Heart right ventricle (tissue), 16 donors: ENCODE results near the gene SENP3. TPM values are rescaled to one million over a fixed set of nuclear protein-coding genes. Genes with fewer than 3 reads are reported as not detected.

ENCODE experiments used
- ATAC-seq, 8 donors: fragments of 200-7000 bp; cut with Tn5 transposase; one replicate each; pipeline ENCODE4 v1.9.1; 2020; ENCODE audit warnings: mild to moderate bottlenecking in 8 of 8, moderate library complexity in 8 of 8, moderate number of reproducible peaks in 1 of 8
- DNase-seq, 2 donors: peaks; one replicate each; pipeline ENCODE4 v3.0.0-alpha.2; 2020
- H3K27ac ChIP-seq, 10 donors: fragments of 200-600 bp; sonication (generic) in 2 of 10; one replicate each; pipeline versions ENCODE4 v1.5.0 to v1.8.0; 2020 to 2022; ENCODE audit warnings: mild to moderate bottlenecking in 3 of 10
- H3K27me3 ChIP-seq, 7 donors: fragments of 200-600 bp; one replicate each; pipeline ENCODE4 v1.8.0; 2021 to 2022; ENCODE audit warnings: mild to moderate bottlenecking in 2 of 7
- H3K36me3 ChIP-seq, 9 donors: fragments of 200-600 bp; sonication (generic) in 1 of 9; one replicate each; pipeline versions ENCODE4 v1.5.0 to v1.8.0; 2020 to 2022; ENCODE audit warnings: mild to moderate bottlenecking in 2 of 9
- H3K4me1 ChIP-seq, 9 donors: fragments of 200-600 bp; sonication (generic) in 1 of 9; one replicate each; pipeline versions ENCODE4 v1.5.0 to v1.8.0; 2020 to 2022; ENCODE audit warnings: mild to moderate bottlenecking in 4 of 9
- H3K4me3 ChIP-seq, 10 donors: fragments of 200-600 bp; sonication (generic) in 2 of 10; one replicate each; pipeline versions ENCODE4 v1.5.0 to v1.8.0; 2020 to 2022; ENCODE audit warnings: mild to moderate bottlenecking in 7 of 10, moderate library complexity in 2 of 10
- H3K9me3 ChIP-seq, 11 donors: fragments of 200-600 bp in 10 of 11; sonication (generic) in 2 of 11; one replicate each; pipeline versions ENCODE4 v1.5.0 to v1.8.0; 2013 to 2022; ENCODE audit warnings: mild to moderate bottlenecking in 2 of 11, control low read depth in 1 of 11, moderate library complexity in 1 of 11
- CTCF ChIP-seq, 9 donors: fragments of 200-600 bp; sonication (generic) in 2 of 9; IDR thresholded peaks; one replicate each; pipeline versions ENCODE4 v1.5.0 to v1.8.0; 2021 to 2022; ENCODE audit warnings: antibody characterized with exemption in 9 of 9, mild to moderate bottlenecking in 5 of 9, moderate library complexity in 1 of 9
- WGBS, 2 donors: extraction: QIAGEN DNeasy Blood & Tissue Kit; methylation state at CpG; one replicate each; pipeline ENCODE4 v1.1.7; 2013; ENCODE audit warnings: inconsistent platforms in 1 of 2; 5-methylcytosine and 5-hydroxymethylcytosine counted together
- intact Hi-C, 10 donors: fragments of 100-400 bp; cut with DNase I; formaldehyde crosslinking; loops; one replicate each; pipeline versions ENCODE4 v1.11.1 to v1.14.2; 2022
- polyA plus RNA-seq, 2 donors: library from polyadenylated mRNA; stranded (reverse); fragments of 200-250 nt; gene quantifications; one replicate each; pipeline ENCODE4 v1.2.3, GENCODE V29; 2013
- total RNA-seq, 10 donors: library from RNA; stranded (reverse); fragmentation: NEBNext Ultra II Directional in 3 of 10; extraction: Animal tissue kit (Norgen Biotek cat#: 25700) in 3 of 10; gene quantifications; one replicate each; pipeline versions ENCODE4 v1.2.1 to v1.2.4, GENCODE V29; 2021 to 2023
- donor health status: Arrhythmogenic right ventricular cardiomyopathy.
- donor health status: ischemic (EF 13 %, LVEDD 7.1; RV severe dilation, severe dysfunction).
- donor health status: healthy with polysubstance abuse.
- donor health status: DM: no; HTN: yes; CAD: no.
- donor health status: DM: no; HTN: no; CAD: no.
- donor health status: ischemic (EF 25% LVEDD 6.9; RV normal size, moderate dysfunction).
- donor health status: ischemic (EF 25% LVEDD 5.7; RV mildly dilated, moderate dysfunction).
- donor health status: healthy.
- donor health status: DM: yes; HTN: yes; CAD: no.
- donor health status: Ischemic cardiomyopathy.
- donor health status: ischemic (EF 35%, LVEDD 5.7; RV mildly dilated, moderate dysfunction).
- donor health status: nonischemic (EF 11% LVEDD 7.7; RV severe dilation, severe dysfunction).
- donor health status: DM: yes; HTN: yes; CAD: no.
- donor health status: PGD.
- donor health status: ischemic (EF 29% LVEDD 5.4; RV normal size, mild dysfunction).
- donor health status: nonischemic (EF 23%, LVEDD 6.1; RV moderate dilation, normal function).

The SENP3 gene
- total and polyA plus RNA-seq, 12 donors: 22.4 to 46.6 (median 28.3) TPM

DNA sequence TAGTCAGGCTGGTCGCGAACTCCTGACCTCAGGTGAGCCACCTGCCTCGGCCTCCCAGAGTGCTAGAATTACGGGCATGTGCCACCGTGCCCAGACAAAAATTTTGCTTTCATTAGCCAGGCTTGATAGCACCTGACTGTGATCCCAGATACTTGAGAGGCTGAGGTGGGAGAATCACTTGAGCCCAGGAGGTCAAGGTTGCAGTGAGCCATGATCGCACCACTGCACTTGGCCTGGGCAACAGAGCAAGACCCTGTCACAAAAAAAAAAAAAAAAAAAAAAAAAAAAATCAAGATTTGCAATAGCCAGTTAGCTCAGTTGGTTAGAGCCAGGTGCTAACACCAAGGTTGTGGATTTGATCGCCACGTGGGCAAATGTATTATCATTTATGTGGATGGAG is 59.1 kb downstream of the SENP3 start:
- intact Hi-C loops: no loop called here
- ATAC-seq (no peak), DNase-seq (no peak)
- peaks cover 0 to 6% (median 0%) of the 10 kb centered on the region in 9 donors for H3K36me3 ChIP-seq
- peaks cover 0 to 1% (median 0%) of the 10 kb centered on the region in 9 donors for H3K4me1 ChIP-seq
- 92 to 96% methylated on average over 8 of the region's 8 CpGs for WGBS, 2 donors
- no peak for TF ChIP-seq CTCF (IDR thresholded peaks at IDR 0.05)
- no peaks in the 10 kb centered on the region for H3K9me3 ChIP-seq
- no peak overlapping the region for H3K4me3 ChIP-seq
- H3K27me3 ChIP-seq: no peaks in the 10 kb centered on the region
- H3K27ac ChIP-seq: no peak overlapping the region

Other genes with a start within 250 kb of the SENP3 start
Only the 30 nearest of the 31 such genes appear.
- gene NEURL4, start 232.6 kb upstream of the SENP3 start, total RNA-seq: 10 to 100 TPM; 21.7 to 45.9 (median 28.7) TPM
- gene NEURL4, start 232.6 kb upstream of the SENP3 start, polyA plus RNA-seq: 10 to 100 TPM; 22.4 to 55.5 TPM
- 10 to 100 TPM in 7 of 10 donors, 1 to 10 TPM in 3; 7.4 to 23.4 (median 16.7) TPM for gene ACAP1, start 225.4 kb upstream of the SENP3 start, total RNA-seq
- 1 to 10 TPM; 2.4 to 9.7 TPM for gene ACAP1, start 225.4 kb upstream of the SENP3 start, polyA plus RNA-seq
- gene KCTD11, start 209.8 kb upstream of the SENP3 start, total RNA-seq: 1 to 10 TPM; 4.3 to 8.5 (median 5.3) TPM
- 1 to 10 TPM; 4.5 to 6.6 TPM for gene KCTD11, start 209.8 kb upstream of the SENP3 start, polyA plus RNA-seq
- gene TMEM95, start 206.8 kb upstream of the SENP3 start, total RNA-seq: under 1 TPM in 1 of 10 donors, not detected in 9; 0.39 TPM
- gene TMEM95, start 206.8 kb upstream of the SENP3 start, polyA plus RNA-seq: not detected
- gene TNK1, start 180.8 kb upstream of the SENP3 start, total RNA-seq: 1 to 10 TPM; 1.1 to 4.4 (median 2.1) TPM
- gene TNK1, start 180.8 kb upstream of the SENP3 start, polyA plus RNA-seq: 1 to 10 TPM; 1.9 to 3.5 TPM
- gene PLSCR3, start 167.4 kb upstream of the SENP3 start, total RNA-seq: 10 to 100 TPM; 14.4 to 28.7 (median 17.1) TPM
- 10 to 100 TPM; 23.3 to 32.9 TPM for gene PLSCR3, start 167.4 kb upstream of the SENP3 start, polyA plus RNA-seq
- gene TMEM256, start 157.8 kb upstream of the SENP3 start, total RNA-seq: 10 to 100 TPM; 61.8 to 83.2 (median 74.2) TPM
- 100 to 1,000 TPM in 1 of 2 donors, 10 to 100 TPM in 1; 89.1 to 169 TPM for gene TMEM256, start 157.8 kb upstream of the SENP3 start, polyA plus RNA-seq
- gene NLGN2, start 154.1 kb upstream of the SENP3 start, total RNA-seq: 10 to 100 TPM in 2 of 10 donors, 1 to 10 TPM in 8; 3.6 to 15.8 (median 6.4) TPM
- gene NLGN2, start 154.1 kb upstream of the SENP3 start, polyA plus RNA-seq: 1 to 10 TPM; 7.3 to 7.6 TPM
- not detected for gene SPEM1, start 141.6 kb upstream of the SENP3 start, total RNA-seq
- not detected for gene SPEM1, start 141.6 kb upstream of the SENP3 start, polyA plus RNA-seq
- gene SPEM2, start 136.3 kb upstream of the SENP3 start, total RNA-seq: not detected
- not detected for gene SPEM2, start 136.3 kb upstream of the SENP3 start, polyA plus RNA-seq
- gene SPEM3, start 133.1 kb upstream of the SENP3 start, total RNA-seq: not detected
- gene SPEM3, start 133.1 kb upstream of the SENP3 start, polyA plus RNA-seq: not detected
- 1 to 10 TPM; 1.2 to 3.5 (median 2.2) TPM for gene TMEM102, start 126.5 kb upstream of the SENP3 start, total RNA-seq
- gene TMEM102, start 126.5 kb upstream of the SENP3 start, polyA plus RNA-seq: 1 to 10 TPM; 2.0 to 4.2 TPM
- gene FGF11, start 122.4 kb upstream of the SENP3 start, total RNA-seq: 10 to 100 TPM in 2 of 10 donors, 1 to 10 TPM in 8; 4.6 to 15.9 (median 8.1) TPM
- gene FGF11, start 122.4 kb upstream of the SENP3 start, polyA plus RNA-seq: 1 to 10 TPM; 2.0 to 7.2 TPM
- 10 to 100 TPM in 6 of 10 donors, 1 to 10 TPM in 4; 5.4 to 13.1 (median 10.3) TPM for gene CHRNB1, start 116.9 kb upstream of the SENP3 start, total RNA-seq
- 10 to 100 TPM; 10.2 to 25.4 TPM for gene CHRNB1, start 116.9 kb upstream of the SENP3 start, polyA plus RNA-seq
- gene ZBTB4, start 82.3 kb upstream of the SENP3 start, total RNA-seq: 10 to 100 TPM; 58.9 to 80.1 (median 69.4) TPM
- gene ZBTB4, start 82.3 kb upstream of the SENP3 start, polyA plus RNA-seq: 10 to 100 TPM; 17.8 to 34.2 TPM
- not detected for gene SLC35G6, start 80.5 kb upstream of the SENP3 start, total RNA-seq
- gene SLC35G6, start 80.5 kb upstream of the SENP3 start, polyA plus RNA-seq: not detected
- 10 to 100 TPM; 40.5 to 61.7 (median 48.8) TPM for gene POLR2A, start 77.6 kb upstream of the SENP3 start, total RNA-seq
- gene POLR2A, start 77.6 kb upstream of the SENP3 start, polyA plus RNA-seq: 10 to 100 TPM in 1 of 2 donors, 1 to 10 TPM in 1; 8.4 to 24.7 TPM
- gene TNFSF12, start 12.9 kb upstream of the SENP3 start, total RNA-seq: 10 to 100 TPM; 21.7 to 44.3 (median 26.9) TPM
- 10 to 100 TPM; 20.6 to 51.0 TPM for gene TNFSF12, start 12.9 kb upstream of the SENP3 start, polyA plus RNA-seq
- gene TNFSF13, start 3.2 kb upstream of the SENP3 start, total RNA-seq: 10 to 100 TPM in 2 of 10 donors, 1 to 10 TPM in 8; 4.1 to 25.0 (median 6.9) TPM
- 1 to 10 TPM; 7.5 to 8.0 TPM for gene TNFSF13, start 3.2 kb upstream of the SENP3 start, polyA plus RNA-seq
- 100 to 1,000 TPM in 1 of 10 donors, 10 to 100 TPM in 4, 1 to 10 TPM in 5; 4.7 to 128 (median 13.0) TPM for gene CD68, start 17.7 kb downstream of the SENP3 start, total RNA-seq
- 10 to 100 TPM; 15.7 to 40.0 TPM for gene CD68, start 17.7 kb downstream of the SENP3 start, polyA plus RNA-seq
- 10 to 100 TPM; 20.1 to 39.8 (median 23.5) TPM for gene MPDU1, start 21.9 kb downstream of the SENP3 start, total RNA-seq
- 10 to 100 TPM; 42.8 to 64.9 TPM for gene MPDU1, start 21.9 kb downstream of the SENP3 start, polyA plus RNA-seq
- 1 to 10 TPM in 6 of 10 donors, under 1 TPM in 4; 0.23 to 1.7 (median 1.2) TPM for gene SOX15, start 28.2 kb downstream of the SENP3 start, total RNA-seq
- 1 to 10 TPM in 1 of 2 donors, under 1 TPM in 1; 0.78 to 2.6 TPM for gene SOX15, start 28.2 kb downstream of the SENP3 start, polyA plus RNA-seq
- gene FXR2, start 53.0 kb downstream of the SENP3 start, total RNA-seq: 100 to 1,000 TPM in 3 of 10 donors, 10 to 100 TPM in 7; 81.7 to 104 (median 90.5) TPM
- gene FXR2, start 53.0 kb downstream of the SENP3 start, polyA plus RNA-seq: 100 to 1,000 TPM in 1 of 2 donors, 10 to 100 TPM in 1; 52.2 to 111 TPM
- gene SAT2, start 65.9 kb downstream of the SENP3 start, total RNA-seq: 10 to 100 TPM; 45.7 to 83.3 (median 66.0) TPM
- gene SAT2, start 65.9 kb downstream of the SENP3 start, polyA plus RNA-seq: 100 to 1,000 TPM; 138 to 164 TPM
- gene SHBG, start 68.2 kb downstream of the SENP3 start, total RNA-seq: under 1 TPM in 7 of 10 donors, not detected in 3; 0.25 to 0.77 (median 0.38) TPM
- 1 to 10 TPM in 1 of 2 donors, under 1 TPM in 1; 0.19 to 1.3 TPM for gene SHBG, start 68.2 kb downstream of the SENP3 start, polyA plus RNA-seq
- 1 to 10 TPM; 1.4 to 6.5 (median 3.9) TPM for gene ATP1B2, start 89.0 kb downstream of the SENP3 start, total RNA-seq
- 1 to 10 TPM in 1 of 2 donors, under 1 TPM in 1; 0.91 to 6.2 TPM for gene ATP1B2, start 89.0 kb downstream of the SENP3 start, polyA plus RNA-seq
- 10 to 100 TPM in 9 of 10 donors, 1 to 10 TPM in 1; 8.2 to 29.1 (median 13.9) TPM for gene TP53, start 125.6 kb downstream of the SENP3 start, total RNA-seq
- gene TP53, start 125.6 kb downstream of the SENP3 start, polyA plus RNA-seq: 1 to 10 TPM; 7.9 to 8.6 TPM
- 1 to 10 TPM; 3.8 to 5.8 (median 4.7) TPM for gene WRAP53, start 126.6 kb downstream of the SENP3 start, total RNA-seq
- gene WRAP53, start 126.6 kb downstream of the SENP3 start, polyA plus RNA-seq: 10 to 100 TPM; 10.4 to 12.1 TPM
- gene EFNB3, start 143.3 kb downstream of the SENP3 start, total RNA-seq: 1 to 10 TPM in 2 of 10 donors, under 1 TPM in 8; 0.17 to 1.3 (median 0.53) TPM
- under 1 TPM; 0.22 to 0.64 TPM for gene EFNB3, start 143.3 kb downstream of the SENP3 start, polyA plus RNA-seq
- under 1 TPM in 7 of 10 donors, not detected in 3; 0.02 to 0.30 (median 0.05) TPM for gene DNAH2, start 155.8 kb downstream of the SENP3 start, total RNA-seq
- under 1 TPM; under 0.01 to 0.01 TPM for gene DNAH2, start 155.8 kb downstream of the SENP3 start, polyA plus RNA-seq